ENCODE measurements around the gene NVL.

Gene NVL

DNA sequence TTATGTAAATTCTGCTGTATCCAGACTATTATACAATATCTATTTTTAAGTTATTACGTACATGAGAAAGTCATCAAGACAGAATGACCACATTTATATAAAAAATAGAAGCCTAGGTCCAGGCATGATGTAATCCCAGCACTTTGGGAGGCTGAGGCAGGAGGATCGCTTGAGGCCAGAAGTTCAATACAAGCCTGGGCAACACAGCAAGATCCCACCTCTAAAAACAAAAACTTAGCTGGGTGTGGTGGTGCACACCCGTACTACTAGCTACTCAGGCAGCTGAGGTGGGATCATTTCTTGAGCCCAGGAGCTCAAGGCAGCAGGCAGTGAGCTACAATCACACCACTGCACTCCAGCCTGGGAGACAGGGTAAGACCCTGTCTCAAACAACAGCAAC lies 58.9 kb downstream of the NVL start:
- Histone ChIP-seq H3K27me3 (ENCODE audit: control insufficient read depth, insufficient read depth, low read length) (no peaks in the 10 kb centered on the region), H3K9me3 (ENCODE audit: control insufficient read depth, insufficient read depth, low read length) (no peaks in the 10 kb centered on the region), H3K4me3 (ENCODE audit: low read depth, low read length) (no peak overlapping the region), H3K9ac (ENCODE audit: low read depth, low read length) (no peak overlapping the region), H3K4me1 (ENCODE audit: control insufficient read depth, insufficient read depth, low read length) (no peaks in the 10 kb centered on the region), H3K36me3 (ENCODE audit: control insufficient read depth, insufficient read depth, low read length) (no peaks in the 10 kb centered on the region)

DNA sequence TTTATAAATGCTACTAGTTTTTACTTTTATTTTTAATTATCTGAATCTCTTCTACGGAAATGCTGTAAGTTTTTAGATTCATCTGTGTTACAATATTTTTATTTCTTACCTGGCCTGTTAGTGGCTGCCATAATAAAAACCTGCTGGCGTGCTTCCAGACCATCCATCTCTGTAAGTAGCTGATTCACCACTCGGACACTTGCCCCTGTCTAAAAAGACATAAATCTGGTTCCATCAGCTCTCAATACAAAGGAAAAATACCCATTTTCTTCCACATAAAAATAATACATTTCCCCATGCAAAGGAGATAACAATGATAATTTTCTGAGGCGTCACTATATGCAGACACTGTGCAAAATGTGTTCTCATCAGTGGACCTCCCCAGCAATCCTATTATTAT lies 62.0 kb downstream of the NVL start:
- no peak overlapping the region for H3K9ac ChIP-seq (ENCODE audit: low read depth, low read length)
- no peaks in the 10 kb centered on the region for H3K9me3 ChIP-seq (ENCODE audit: control insufficient read depth, insufficient read depth, low read length)
- H3K27me3 ChIP-seq (ENCODE audit: control insufficient read depth, insufficient read depth, low read length): no peaks in the 10 kb centered on the region
- no peak overlapping the region for H3K4me3 ChIP-seq (ENCODE audit: low read depth, low read length)
- no peaks in the 10 kb centered on the region for H3K36me3 ChIP-seq (ENCODE audit: control insufficient read depth, insufficient read depth, low read length)
- H3K4me1 ChIP-seq (ENCODE audit: control insufficient read depth, insufficient read depth, low read length): no peaks in the 10 kb centered on the region

DNA sequence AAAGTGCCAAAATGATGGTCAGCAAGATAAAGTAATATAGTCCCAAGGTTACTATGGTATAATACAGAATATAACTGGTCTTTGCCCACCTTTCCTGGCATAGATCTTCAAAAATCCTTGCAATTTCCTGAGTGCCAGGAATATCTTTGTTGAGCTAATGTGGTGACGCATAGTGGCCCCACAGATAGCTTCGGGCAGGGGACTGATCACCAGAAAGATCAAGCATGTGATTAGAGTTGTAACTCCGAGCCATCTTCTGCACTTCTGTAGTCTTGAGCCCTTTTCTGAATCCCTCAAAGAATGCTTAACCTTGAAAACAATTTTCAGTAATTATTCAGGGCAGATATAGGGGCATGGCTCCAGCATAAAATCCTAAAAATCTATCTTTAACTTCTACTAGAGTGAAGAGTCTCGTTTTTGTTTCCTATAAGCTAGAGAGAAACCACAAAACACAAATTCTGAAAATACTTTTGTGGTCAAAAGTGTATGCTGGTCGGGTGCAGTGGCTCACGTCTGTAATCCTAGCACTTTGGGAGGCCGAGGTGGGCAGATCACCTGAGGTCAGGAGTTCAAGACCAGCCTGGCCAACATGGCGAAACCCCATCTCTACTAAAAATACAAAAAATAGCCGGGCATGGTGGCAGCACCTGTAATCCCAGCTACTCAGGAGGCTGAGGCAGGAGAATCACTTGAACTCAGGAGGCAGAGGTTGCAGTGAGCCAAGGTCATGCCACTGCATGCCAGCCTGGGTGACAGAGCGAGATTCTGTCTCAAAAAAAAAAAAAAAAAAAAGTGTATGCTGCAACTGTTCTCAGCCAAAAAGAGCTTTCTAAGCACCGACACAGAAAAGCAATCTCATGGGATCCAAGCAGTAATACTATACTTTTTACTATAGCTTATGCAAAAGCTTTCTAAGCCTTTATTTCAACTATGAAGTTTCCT lies 62.8 kb downstream of the NVL start:
- Histone ChIP-seq H3K4me3 (ENCODE audit: low read depth, low read length) (no peak overlapping the region), H3K4me1 (ENCODE audit: control insufficient read depth, insufficient read depth, low read length) (no peaks in the 10 kb centered on the region), H3K9ac (ENCODE audit: low read depth, low read length) (no peak overlapping the region), H3K36me3 (ENCODE audit: control insufficient read depth, insufficient read depth, low read length) (no peaks in the 10 kb centered on the region), H3K27me3 (ENCODE audit: control insufficient read depth, insufficient read depth, low read length) (no peaks in the 10 kb centered on the region), H3K9me3 (ENCODE audit: control insufficient read depth, insufficient read depth, low read length) (no peaks in the 10 kb centered on the region)

DNA sequence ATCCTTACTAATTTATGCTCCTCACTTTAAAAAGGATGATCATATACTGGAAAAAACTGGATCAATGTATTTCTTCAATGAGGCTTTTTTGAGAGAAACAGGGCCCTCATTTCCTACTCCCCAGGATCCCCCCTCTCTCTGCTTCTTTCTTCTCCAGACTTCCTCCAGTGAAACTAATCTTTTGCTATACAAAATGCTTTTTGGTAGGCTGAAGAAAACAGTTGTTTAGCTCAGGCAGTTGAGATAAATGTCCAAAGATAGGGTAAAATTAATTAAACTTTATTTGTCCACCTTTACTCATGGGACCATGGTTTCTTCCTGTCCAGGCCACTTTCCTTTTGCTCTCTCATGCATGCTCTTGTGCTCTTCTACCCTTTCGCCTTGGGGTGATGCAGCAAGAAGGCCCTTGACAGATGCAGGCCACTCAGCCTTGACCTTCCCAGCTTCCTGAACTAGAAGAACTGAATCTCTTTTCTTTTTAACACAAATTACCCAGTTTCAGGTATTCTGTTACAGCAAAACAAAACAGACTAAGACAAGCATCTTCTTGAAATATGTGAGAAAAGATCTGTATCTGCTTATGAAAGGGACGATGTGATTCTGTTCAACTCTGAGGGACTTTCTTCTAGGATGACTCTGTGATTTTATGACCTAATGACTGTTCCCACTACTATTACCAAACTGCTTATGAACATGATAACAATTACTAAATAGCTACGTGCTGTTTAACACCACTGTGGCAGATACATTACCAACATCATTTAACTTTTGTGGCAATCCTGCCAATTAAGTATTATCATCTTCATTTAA lies 63.7 kb downstream of the NVL start:
- H3K36me3 ChIP-seq (ENCODE audit: control insufficient read depth, insufficient read depth, low read length): no peaks in the 10 kb centered on the region
- H3K27me3 ChIP-seq (ENCODE audit: control insufficient read depth, insufficient read depth, low read length): no peaks in the 10 kb centered on the region
- H3K4me1 ChIP-seq (ENCODE audit: control insufficient read depth, insufficient read depth, low read length): no peaks in the 10 kb centered on the region

DNA sequence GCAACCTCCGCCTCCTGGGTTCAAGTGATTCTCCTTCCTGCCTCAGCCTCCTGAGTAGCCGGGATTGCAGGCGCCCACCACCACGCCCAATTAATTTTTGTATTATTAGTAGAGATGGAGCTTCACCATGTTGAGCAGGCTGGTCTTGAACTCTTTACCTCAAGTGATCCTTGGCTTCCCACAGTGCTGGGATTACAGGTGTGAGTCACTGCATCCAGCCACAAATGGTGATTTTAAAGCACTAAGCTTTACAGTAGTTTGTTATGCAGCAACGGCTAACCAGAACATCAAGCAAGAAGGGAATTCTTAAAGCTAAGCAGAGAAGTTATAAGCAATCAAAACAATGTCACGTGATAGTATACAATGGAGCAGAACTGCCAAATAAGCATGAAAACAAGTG lies 65.7 kb downstream of the NVL start:
- Histone ChIP-seq H3K9me3 (ENCODE audit: control insufficient read depth, insufficient read depth, low read length) (no peaks in the 10 kb centered on the region), H3K36me3 (ENCODE audit: control insufficient read depth, insufficient read depth, low read length) (no peaks in the 10 kb centered on the region), H3K27me3 (ENCODE audit: control insufficient read depth, insufficient read depth, low read length) (no peaks in the 10 kb centered on the region), H3K4me1 (ENCODE audit: control insufficient read depth, insufficient read depth, low read length) (no peaks in the 10 kb centered on the region), H3K9ac (ENCODE audit: low read depth, low read length) (no peak overlapping the region), H3K4me3 (ENCODE audit: low read depth, low read length) (no peak overlapping the region)

More for the DNA sequence above, 63.7 kb downstream of the NVL start:
- H3K9ac ChIP-seq (ENCODE audit: low read depth, low read length): no peak overlapping the region
- H3K4me3 ChIP-seq (ENCODE audit: low read depth, low read length): no peak overlapping the region
- H3K9me3 ChIP-seq (ENCODE audit: control insufficient read depth, insufficient read depth, low read length): no peaks in the 10 kb centered on the region

- Histone ChIP-seq H3K4me1 (ENCODE audit: control insufficient read depth, insufficient read depth, low read length) (no peaks in the 10 kb centered on the region), H3K9ac (ENCODE audit: low read depth, low read length) (no peak overlapping the region), H3K27me3 (ENCODE audit: control insufficient read depth, insufficient read depth, low read length) (no peaks in the 10 kb centered on the region), H3K36me3 (ENCODE audit: control insufficient read depth, insufficient read depth, low read length) (no peaks in the 10 kb centered on the region), H3K9me3 (ENCODE audit: control insufficient read depth, insufficient read depth, low read length) (no peaks in the 10 kb centered on the region), H3K4me3 (ENCODE audit: low read depth, low read length) (no peak overlapping the region)
These were observed 67.5 kb downstream of the NVL start for GRCh38 chr1:224262373-224263054.

- peaks cover 12% of the 10 kb centered on the region for H3K4me1 ChIP-seq (ENCODE audit: control insufficient read depth, insufficient read depth, low read length)
- H3K9me3 ChIP-seq (ENCODE audit: control insufficient read depth, insufficient read depth, low read length): no peaks in the 10 kb centered on the region
- no peak overlapping the region for H3K9ac ChIP-seq (ENCODE audit: low read depth, low read length)
- no peak overlapping the region for H3K4me3 ChIP-seq (ENCODE audit: low read depth, low read length)
- H3K36me3 ChIP-seq (ENCODE audit: control insufficient read depth, insufficient read depth, low read length): no peaks in the 10 kb centered on the region
- H3K27me3 ChIP-seq (ENCODE audit: control insufficient read depth, insufficient read depth, low read length): no peaks in the 10 kb centered on the region
These were observed 70.0 kb downstream of the NVL start for GRCh38 chr1:224259986-224260385.

- Histone ChIP-seq H3K4me1 (ENCODE audit: control insufficient read depth, insufficient read depth, low read length) (peaks cover 12% of the 10 kb centered on the region), H3K9me3 (ENCODE audit: control insufficient read depth, insufficient read depth, low read length) (no peaks in the 10 kb centered on the region), H3K27me3 (ENCODE audit: control insufficient read depth, insufficient read depth, low read length) (no peaks in the 10 kb centered on the region), H3K4me3 (ENCODE audit: low read depth, low read length) (no peak overlapping the region), H3K36me3 (ENCODE audit: control insufficient read depth, insufficient read depth, low read length) (no peaks in the 10 kb centered on the region), H3K9ac (ENCODE audit: low read depth, low read length) (no peak overlapping the region)
These were observed 71.6 kb downstream of the NVL start for GRCh38 chr1:224258351-224258750.

- H3K9me3 ChIP-seq (ENCODE audit: control insufficient read depth, insufficient read depth, low read length): no peaks in the 10 kb centered on the region
- no peaks in the 10 kb centered on the region for H3K36me3 ChIP-seq (ENCODE audit: control insufficient read depth, insufficient read depth, low read length)
- no peak overlapping the region for H3K9ac ChIP-seq (ENCODE audit: low read depth, low read length)
- no peak overlapping the region for H3K4me3 ChIP-seq (ENCODE audit: low read depth, low read length)
- H3K4me1 ChIP-seq (ENCODE audit: control insufficient read depth, insufficient read depth, low read length): peaks cover 14% of the 10 kb centered on the region
- H3K27me3 ChIP-seq (ENCODE audit: control insufficient read depth, insufficient read depth, low read length): no peaks in the 10 kb centered on the region
These were observed 73.3 kb downstream of the NVL start for GRCh38 chr1:224256640-224257039.

- peaks cover 14% of the 10 kb centered on the region for H3K4me1 ChIP-seq (ENCODE audit: control insufficient read depth, insufficient read depth, low read length)
- peaks cover 1% of the 10 kb centered on the region for H3K36me3 ChIP-seq (ENCODE audit: control insufficient read depth, insufficient read depth, low read length)
- no peak overlapping the region for H3K9ac ChIP-seq (ENCODE audit: low read depth, low read length)
- no peaks in the 10 kb centered on the region for H3K27me3 ChIP-seq (ENCODE audit: control insufficient read depth, insufficient read depth, low read length)
- H3K9me3 ChIP-seq (ENCODE audit: control insufficient read depth, insufficient read depth, low read length): no peaks in the 10 kb centered on the region
- H3K4me3 ChIP-seq (ENCODE audit: low read depth, low read length): no peak overlapping the region
These were observed 76.3 kb downstream of the NVL start for GRCh38 chr1:224253721-224254120.

DNA sequence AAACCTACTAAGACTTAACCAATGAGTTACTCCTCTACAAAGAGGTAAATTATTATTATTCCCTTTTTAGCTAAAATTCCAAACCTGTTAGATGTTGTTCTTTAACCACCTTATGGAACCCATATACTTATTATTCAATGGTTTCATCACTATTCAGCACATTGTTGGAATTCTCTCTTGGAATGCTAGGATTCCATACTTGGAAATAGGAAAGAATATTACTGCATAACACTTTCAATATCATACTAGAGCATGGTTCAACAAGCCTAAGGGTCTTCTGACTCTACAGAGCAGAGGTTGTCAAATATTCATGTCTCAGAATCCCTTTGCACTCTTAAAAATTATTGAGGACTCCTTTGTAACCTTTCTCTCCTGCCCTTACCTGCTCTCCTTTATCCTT lies 77.5 kb downstream of the NVL start:
- H3K4me1 ChIP-seq (ENCODE audit: control insufficient read depth, insufficient read depth, low read length): peaks cover 14% of the 10 kb centered on the region
- H3K27me3 ChIP-seq (ENCODE audit: control insufficient read depth, insufficient read depth, low read length): no peaks in the 10 kb centered on the region
- no peak overlapping the region for H3K9ac ChIP-seq (ENCODE audit: low read depth, low read length)
- no peak overlapping the region for H3K4me3 ChIP-seq (ENCODE audit: low read depth, low read length)
- no peaks in the 10 kb centered on the region for H3K9me3 ChIP-seq (ENCODE audit: control insufficient read depth, insufficient read depth, low read length)
- peaks cover 7% of the 10 kb centered on the region for H3K36me3 ChIP-seq (ENCODE audit: control insufficient read depth, insufficient read depth, low read length)
